NCI-H526 treated with DMSO at 0.1 percent for 48 hours (cell line): ENCODE results near the gene SLC25A23.

Source experiments
- DNase-seq: peaks from one replicate; lab custom pipeline; 2025; lab: John Stamatoyannopoulos, UW

SLC25A23 gene

GRCh38 chr19:6481541-6482342 is 22.1 kb upstream of the SLC25A23 start, which contains the start of gene DENND1C:
Gene DENND1C (minus strand): TSS chr19:6481787. CDS start chr19:6481695, 92 bp downstream.
- DNase-seq = no peak

DNA sequence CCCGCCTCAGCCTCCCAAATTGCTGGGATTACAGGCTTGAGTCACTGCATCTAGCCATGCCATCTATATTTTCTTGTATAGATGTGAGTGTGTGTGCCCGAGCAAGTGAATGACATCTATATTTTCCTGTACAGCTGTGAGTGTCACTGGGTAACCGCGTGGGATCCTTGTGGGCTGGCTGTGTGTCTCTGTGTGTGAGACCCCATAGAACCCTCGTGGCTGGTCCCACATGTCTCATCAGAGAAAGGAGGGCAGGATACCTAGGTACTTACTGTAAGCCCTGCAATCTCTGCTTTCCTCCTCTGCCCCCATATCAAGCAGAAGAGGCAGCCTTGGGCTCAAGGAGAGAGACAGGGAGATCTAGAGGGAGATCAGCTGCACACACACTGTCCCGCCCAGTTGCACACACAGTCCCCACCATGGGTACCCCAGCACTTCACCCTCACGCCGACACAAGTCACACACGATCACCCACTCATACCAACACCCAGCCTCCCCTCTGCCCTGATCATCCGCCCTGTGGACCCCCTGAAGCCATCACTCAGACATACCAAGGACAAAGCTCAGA is 21.3 kb upstream of the SLC25A23 start:
- no peak for DNase-seq

DNA sequence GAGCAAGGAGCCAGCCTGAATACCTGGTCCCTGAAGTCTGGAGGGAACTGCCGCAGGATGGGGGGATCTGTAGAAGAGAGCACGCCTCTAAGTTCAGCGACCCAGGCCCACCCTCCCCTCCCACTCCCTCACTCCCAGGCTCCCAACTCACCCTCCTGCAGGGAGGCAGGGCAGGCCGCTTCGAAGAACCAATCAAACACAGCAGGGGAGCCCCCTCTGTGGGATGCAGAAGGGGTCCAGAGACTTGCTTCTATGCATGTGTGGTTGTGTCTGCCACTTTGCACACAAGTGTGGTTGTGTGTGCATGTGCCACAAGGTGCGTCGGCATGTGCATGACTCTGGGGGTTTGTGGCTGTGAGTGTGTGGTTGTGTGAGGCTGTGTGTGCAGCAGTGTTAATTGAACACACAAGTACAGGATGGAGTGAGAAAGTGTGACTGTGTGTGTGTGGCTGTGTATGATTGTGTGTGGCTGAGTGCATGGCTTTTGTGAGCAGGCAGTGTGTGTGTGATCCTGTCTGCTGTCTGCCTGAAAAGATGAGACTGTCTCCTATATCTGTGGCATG is 20.3 kb upstream of the SLC25A23 start:
- DNase-seq = no peak

GRCh38 chr19:6478815-6479214 is 19.2 kb upstream of the SLC25A23 start:
- DNase-seq = no peak

- no peak for DNase-seq
These were observed 17.4 kb upstream of the SLC25A23 start for GRCh38 chr19:6476896-6477431.

DNA sequence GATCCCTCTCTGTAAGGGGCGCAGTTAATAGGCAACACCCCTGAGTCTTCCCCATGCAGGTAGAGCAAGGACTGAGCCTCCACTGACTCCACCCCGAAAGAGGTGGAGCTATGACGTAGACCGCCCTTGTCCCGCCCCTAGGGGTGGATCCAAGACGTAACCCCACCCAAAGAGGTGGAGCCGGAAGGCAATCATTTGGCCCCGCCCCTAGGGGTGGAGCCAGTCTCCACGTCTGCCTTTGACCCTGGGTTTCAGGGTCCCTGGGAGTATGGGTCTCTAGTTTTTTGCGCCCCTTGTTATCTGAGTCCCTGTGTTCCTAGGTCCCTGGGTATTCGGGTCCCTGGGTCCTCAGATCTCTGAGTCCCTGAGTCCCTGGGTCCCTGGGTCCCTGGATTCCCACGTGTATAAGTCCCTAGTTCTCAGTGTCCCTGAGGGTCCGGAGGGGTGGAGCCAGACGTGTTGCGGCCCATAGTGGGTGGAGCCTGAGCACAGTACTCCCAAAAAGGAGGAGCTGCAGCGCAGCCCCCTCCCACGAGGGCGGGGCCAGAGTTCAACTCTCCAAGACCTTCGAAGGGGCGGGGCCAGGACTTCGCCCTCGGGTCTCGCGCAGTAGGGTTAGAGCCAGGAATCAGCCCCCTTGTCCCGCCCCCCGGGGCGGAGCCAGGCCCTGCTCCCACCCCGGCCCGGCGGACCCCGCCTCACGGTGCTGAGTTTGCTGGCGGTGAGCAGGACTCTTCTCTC is 16.7 kb upstream of the SLC25A23 start:
- peak; percentile 50 for DNase-seq

DNA sequence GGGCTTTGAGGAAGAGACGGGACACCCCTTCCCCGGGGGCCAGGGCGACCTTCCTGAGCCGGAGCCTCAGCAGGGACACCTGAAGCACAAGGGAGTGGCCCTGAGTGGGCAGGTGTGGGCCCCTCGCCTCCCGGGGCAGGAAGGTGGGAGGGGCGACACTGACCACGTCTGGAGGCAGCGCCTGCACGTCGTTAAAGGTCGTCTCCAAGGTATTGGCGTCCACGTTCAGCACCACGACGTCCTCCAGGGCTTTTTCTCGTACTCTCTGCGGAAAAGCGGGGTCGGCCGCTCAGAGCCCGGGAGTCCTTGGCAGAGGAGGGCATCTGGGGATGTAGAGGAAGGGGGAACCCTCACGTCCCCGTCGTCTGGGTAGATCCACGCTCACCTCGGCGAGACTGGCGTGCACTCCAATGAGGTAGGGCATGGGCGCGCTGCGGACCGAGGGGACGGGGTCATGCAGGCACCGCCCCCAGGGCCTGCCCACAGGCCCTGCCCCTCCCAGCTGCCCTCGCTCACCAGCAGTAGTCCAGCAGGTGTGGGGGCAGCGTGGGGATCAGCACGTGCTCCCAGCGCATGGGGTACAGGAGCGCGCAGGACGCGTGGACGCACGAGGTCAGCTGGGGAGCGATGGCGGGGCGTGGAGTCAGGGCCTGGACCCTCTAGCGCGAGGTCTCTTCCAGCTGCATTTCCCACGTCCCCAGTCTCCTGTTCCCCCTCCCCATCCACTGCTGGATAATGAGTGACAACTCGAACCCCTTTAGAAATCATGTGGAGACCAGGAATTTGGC is 15.9 kb upstream of the SLC25A23 start:
- DNase-seq = no peak

DNA sequence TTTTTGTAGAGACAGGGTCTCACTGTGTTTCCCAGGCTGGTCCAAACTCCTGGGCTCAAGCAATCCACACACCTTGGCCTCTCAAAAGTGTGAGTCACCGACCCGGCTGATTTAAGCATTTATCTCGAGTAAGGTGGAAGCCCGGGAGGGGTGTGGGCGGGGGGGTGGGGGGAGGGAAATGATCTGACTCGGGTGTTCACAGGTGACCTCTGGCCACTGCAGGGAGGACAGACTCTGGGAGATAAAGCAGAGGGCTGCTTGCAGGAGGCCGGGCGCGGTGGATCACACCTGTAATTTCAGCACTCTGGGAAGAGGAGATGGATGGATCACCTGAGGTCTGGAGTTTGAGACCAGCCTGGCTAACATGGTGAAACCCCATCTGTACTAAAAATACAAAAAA is 14.1 kb upstream of the SLC25A23 start:
- DNase-seq = no peak

DNA sequence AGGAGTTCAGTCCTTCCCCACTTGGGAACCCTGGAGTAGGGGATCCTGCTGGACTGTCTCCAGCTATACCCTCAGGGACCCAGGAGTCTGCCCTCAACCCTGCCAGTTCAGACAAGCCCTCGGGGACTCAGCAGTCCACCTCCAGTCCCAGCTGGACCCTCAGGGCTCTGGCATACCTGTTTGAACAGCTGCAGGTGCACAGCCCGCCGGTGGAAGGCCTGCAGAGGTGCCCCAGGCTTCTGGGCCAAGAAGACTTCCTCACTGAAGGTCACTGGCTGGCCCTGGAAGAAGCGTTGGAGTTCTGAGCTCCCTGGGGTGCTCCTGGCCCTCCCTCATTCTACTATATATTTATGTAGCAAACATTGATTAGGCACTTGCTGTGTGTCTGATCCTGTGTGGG is 13.1 kb upstream of the SLC25A23 start:
- no peak for DNase-seq

GRCh38 chr19:6471076-6471475 is 11.5 kb upstream of the SLC25A23 start:
- DNase-seq = no peak

DNA sequence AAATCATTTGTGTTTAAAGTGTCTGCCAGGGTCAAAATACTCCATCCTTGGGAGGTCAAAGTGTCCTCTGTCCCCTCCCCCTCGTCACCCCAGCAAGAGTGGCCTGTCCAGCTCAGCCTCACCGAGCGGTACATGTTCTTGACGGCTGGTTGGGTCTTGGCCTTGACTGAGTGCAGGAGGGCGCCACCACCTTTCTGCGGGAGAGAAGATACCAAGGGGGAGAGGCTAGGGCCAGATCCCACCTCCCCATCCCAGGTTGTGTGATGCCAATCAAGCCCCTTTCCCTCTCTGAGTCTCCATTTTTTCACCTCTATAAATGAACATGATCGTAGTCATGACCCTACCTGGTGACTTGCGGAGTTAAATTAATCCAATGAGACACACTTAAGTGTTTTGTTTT is 10.6 kb upstream of the SLC25A23 start:
- no peak for DNase-seq

DNA sequence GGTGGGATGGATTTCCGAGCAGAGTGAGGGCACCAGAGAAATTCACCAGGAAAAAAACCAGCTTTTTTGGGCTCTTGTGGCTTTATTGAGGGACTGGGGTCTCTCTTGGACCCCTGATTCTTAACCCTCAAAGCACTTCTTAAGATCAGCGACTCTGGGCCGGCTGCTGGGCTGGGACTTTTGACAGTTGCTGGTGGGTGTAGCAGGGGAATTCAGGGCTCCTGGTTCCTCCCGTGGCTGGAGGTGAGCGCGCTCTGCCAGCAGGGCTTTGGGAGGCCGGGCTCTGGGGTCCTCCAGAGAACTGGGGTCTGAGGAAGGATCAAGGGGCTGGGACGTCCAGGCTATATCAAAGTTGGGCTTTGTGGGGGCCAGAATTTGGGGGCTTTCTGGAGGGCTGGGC is 7.8 kb upstream of the SLC25A23 start:
- DNase-seq = no peak

- DNase-seq = no peak
These were observed 7.1 kb upstream of the SLC25A23 start for GRCh38 chr19:6466526-6467248.

- no peak for DNase-seq
These were observed 6.1 kb upstream of the SLC25A23 start for GRCh38 chr19:6465663-6466062.

- DNase-seq = no peak
These were observed 5.4 kb upstream of the SLC25A23 start for GRCh38 chr19:6465006-6465405.

- peak; percentile 40 for DNase-seq
These were observed 4.7 kb upstream of the SLC25A23 start, which contains the start of gene CRB3 for GRCh38 chr19:6464070-6464873. Gene CRB3 (plus strand): TSS chr19:6464271. CDS start chr19:6464702, 431 bp downstream.

DNA sequence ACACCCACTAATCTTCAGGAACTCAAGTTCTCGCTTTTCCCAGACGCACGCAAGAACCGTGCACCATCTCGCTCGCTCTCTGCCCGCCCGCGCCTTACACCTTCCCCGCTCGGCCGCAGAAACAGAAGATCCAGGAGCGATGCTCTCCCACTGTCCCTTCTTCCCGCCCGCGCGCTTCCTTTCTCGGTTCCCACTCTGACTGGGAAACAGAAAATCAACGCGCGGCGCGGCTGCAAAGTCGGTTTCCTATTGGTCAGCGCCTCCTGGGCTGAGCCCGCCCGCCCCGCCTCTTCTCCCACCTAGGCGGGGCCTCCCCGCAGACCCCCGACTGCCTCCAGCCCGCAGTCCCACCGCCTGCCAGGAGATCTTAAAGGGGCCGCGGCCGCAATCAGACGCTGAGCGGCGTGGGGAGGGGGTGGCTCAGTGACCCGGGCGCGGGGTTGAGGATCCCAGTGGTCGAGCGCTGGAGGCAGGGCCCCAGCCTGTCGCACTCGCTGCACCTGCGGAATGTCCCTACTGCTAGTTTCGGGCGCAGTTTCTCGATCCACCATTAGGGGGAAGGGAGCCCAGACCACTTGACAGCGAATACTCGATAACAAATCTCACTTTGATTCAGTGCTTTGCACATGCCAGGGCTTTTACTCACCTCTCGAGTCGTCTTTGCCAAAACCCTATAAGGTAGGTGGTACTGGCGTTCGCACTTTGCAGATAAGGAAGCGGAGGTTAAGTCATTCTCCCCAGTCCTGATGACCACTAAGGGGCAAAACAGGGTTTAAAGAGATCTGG is 700 bp upstream of the SLC25A23 start:
- peak; percentile 91 for DNase-seq

DNA sequence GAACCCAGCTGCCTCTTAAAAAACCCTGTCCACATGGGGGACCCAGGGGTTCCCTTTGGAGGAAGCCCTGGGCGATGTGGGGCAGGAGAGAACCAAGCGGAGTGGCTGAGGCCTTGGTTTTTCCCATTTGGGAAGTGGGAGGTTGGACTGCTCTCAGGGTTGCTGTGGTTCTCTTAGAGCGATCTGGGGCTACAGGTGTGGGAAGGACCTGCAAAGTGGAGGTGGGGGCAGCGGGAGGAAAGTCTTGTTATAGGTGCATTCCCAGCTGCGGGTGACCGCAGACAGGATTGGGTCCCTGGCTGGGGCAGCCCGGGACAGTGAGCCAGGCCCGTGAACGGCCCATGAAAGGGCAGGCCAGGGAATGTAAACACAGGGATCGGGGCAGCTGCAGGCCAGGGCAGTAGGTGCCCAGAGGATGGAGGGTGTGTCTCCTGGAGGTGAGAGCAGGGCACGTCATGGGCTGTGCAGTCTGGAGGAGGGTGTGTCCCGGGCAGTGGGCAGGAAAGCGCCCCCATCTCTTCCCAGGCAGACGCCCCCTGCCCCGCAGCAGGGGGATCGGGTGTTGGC is 814 bp downstream of the SLC25A23 start:
- DNase-seq = no peak
